ENCODE results near the gene SLC1A3.

SLC1A3 gene

GRCh38 chr5:36647046-36647445, 40.6 kb downstream of the SLC1A3 start:
- Histone ChIP-seq H3K4me3 (ENCODE audit: low read length) (no peak overlapping the region), H3K9ac (ENCODE audit: low read length) (no peak overlapping the region), H3K9me3 (ENCODE audit: control insufficient read depth, low read length) (no peaks in the 10 kb centered on the region), H3K27me3 (replicated peaks; ENCODE audit: control insufficient read depth, insufficient read depth, low read length) (no peaks in the 10 kb centered on the region), H3K36me3 (ENCODE audit: control insufficient read depth, insufficient read depth, low read length, severe bottlenecking) (peaks cover 3% of the 10 kb centered on the region), H3K4me1 (ENCODE audit: control insufficient read depth, insufficient read depth, low read length) (peaks cover 12% of the 10 kb centered on the region)
- no peak for DNase-seq (ENCODE audit: low read depth)

GRCh38 chr5:36648426-36648825, 42.0 kb downstream of the SLC1A3 start:
- Histone ChIP-seq H3K36me3 (ENCODE audit: control insufficient read depth, insufficient read depth, low read length, severe bottlenecking) (peaks cover 3% of the 10 kb centered on the region), H3K9me3 (ENCODE audit: control insufficient read depth, low read length) (no peaks in the 10 kb centered on the region), H3K4me3 (ENCODE audit: low read length) (no peak overlapping the region), H3K4me1 (ENCODE audit: control insufficient read depth, insufficient read depth, low read length) (peaks cover 22% of the 10 kb centered on the region), H3K27me3 (replicated peaks; ENCODE audit: control insufficient read depth, insufficient read depth, low read length) (no peaks in the 10 kb centered on the region), H3K9ac (ENCODE audit: low read length) (no peak overlapping the region)
- DNase-seq (ENCODE audit: low read depth) = no peak

GRCh38 chr5:36651761-36652685, 45.6 kb downstream of the SLC1A3 start:
- no peaks in the 10 kb centered on the region for H3K36me3 ChIP-seq (ENCODE audit: control insufficient read depth, insufficient read depth, low read length, severe bottlenecking)
- H3K27me3 ChIP-seq (replicated peaks; ENCODE audit: control insufficient read depth, insufficient read depth, low read length) = no peaks in the 10 kb centered on the region
- no peak overlapping the region for H3K4me3 ChIP-seq (ENCODE audit: low read length)
- H3K4me1 ChIP-seq (ENCODE audit: control insufficient read depth, insufficient read depth, low read length) = peaks cover 38% of the 10 kb centered on the region
- H3K9ac ChIP-seq (ENCODE audit: low read length) = no peak overlapping the region
- peak; percentile 18 for DNase-seq (ENCODE audit: low read depth)
- no peaks in the 10 kb centered on the region for H3K9me3 ChIP-seq (ENCODE audit: control insufficient read depth, low read length)

GRCh38 chr5:36653044-36653705, 46.8 kb downstream of the SLC1A3 start:
- Histone ChIP-seq H3K9ac (ENCODE audit: low read length) (no peak overlapping the region), H3K4me3 (ENCODE audit: low read length) (no peak overlapping the region), H3K36me3 (ENCODE audit: control insufficient read depth, insufficient read depth, low read length, severe bottlenecking) (no peaks in the 10 kb centered on the region), H3K9me3 (ENCODE audit: control insufficient read depth, low read length) (no peaks in the 10 kb centered on the region), H3K4me1 (ENCODE audit: control insufficient read depth, insufficient read depth, low read length) (peaks cover 47% of the 10 kb centered on the region), H3K27me3 (replicated peaks; ENCODE audit: control insufficient read depth, insufficient read depth, low read length) (no peaks in the 10 kb centered on the region)
- no peak for DNase-seq (ENCODE audit: low read depth)

- Histone ChIP-seq H3K27me3 (replicated peaks; ENCODE audit: control insufficient read depth, insufficient read depth, low read length) (no peaks in the 10 kb centered on the region), H3K4me3 (ENCODE audit: low read length) (no peak overlapping the region), H3K9me3 (ENCODE audit: control insufficient read depth, low read length) (no peaks in the 10 kb centered on the region), H3K9ac (ENCODE audit: low read length) (no peak overlapping the region), H3K4me1 (ENCODE audit: control insufficient read depth, insufficient read depth, low read length) (peaks cover 50% of the 10 kb centered on the region), H3K36me3 (ENCODE audit: control insufficient read depth, insufficient read depth, low read length, severe bottlenecking) (no peaks in the 10 kb centered on the region)
- DNase-seq (ENCODE audit: low read depth) = no peak
Measured at GRCh38 chr5:36654564-36654963, 48.2 kb downstream of the SLC1A3 start.

DNA sequence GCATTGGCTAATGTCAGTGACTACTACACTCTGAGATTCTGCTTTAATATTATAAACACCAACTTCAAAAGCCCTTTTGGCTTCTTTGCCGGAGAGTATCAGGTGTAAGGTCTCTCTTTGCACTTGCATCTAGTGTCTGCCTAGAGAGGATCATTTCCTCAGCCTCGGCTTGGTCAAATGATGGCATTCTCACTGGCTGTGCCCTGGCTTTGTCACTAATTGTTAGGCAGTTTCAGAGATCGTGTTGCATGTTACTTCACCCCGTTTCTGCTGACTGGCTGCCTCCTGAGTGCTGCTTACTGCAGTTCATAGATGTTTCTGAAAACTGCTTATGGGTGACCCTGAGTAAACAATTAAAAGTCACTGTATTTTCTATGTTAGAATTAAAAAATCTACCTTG, 48.8 kb downstream of the SLC1A3 start:
- Histone ChIP-seq H3K4me1 (ENCODE audit: control insufficient read depth, insufficient read depth, low read length) (peaks cover 50% of the 10 kb centered on the region), H3K4me3 (ENCODE audit: low read length) (no peak overlapping the region), H3K9ac (ENCODE audit: low read length) (no peak overlapping the region), H3K36me3 (ENCODE audit: control insufficient read depth, insufficient read depth, low read length, severe bottlenecking) (no peaks in the 10 kb centered on the region), H3K9me3 (ENCODE audit: control insufficient read depth, low read length) (no peaks in the 10 kb centered on the region), H3K27me3 (replicated peaks; ENCODE audit: control insufficient read depth, insufficient read depth, low read length) (no peaks in the 10 kb centered on the region)
- no peak for DNase-seq (ENCODE audit: low read depth)

DNA sequence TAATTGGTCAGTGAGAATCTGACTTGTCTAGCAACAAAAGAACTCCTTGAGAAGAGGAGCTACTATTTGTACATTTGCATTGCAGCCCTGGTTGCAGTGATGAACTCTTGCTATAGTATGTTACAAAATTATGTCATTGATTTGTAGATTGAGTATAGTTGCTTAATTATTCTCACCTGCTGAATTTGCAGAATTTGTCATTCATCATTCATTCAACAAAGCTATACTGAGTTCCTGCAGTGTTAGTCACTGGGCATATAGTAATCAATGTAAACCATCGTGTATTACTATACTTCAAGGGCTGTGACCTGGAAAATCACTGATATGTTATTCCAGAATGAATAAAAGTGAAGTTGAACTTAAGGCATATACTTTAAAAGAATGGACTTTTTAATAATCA, 50.1 kb downstream of the SLC1A3 start:
- DNase-seq (ENCODE audit: low read depth) = no peak
- Histone ChIP-seq H3K4me3 (ENCODE audit: low read length) (no peak overlapping the region), H3K4me1 (ENCODE audit: control insufficient read depth, insufficient read depth, low read length) (peaks cover 49% of the 10 kb centered on the region), H3K27me3 (replicated peaks; ENCODE audit: control insufficient read depth, insufficient read depth, low read length) (no peaks in the 10 kb centered on the region), H3K9me3 (ENCODE audit: control insufficient read depth, low read length) (no peaks in the 10 kb centered on the region), H3K9ac (ENCODE audit: low read length) (no peak overlapping the region), H3K36me3 (ENCODE audit: control insufficient read depth, insufficient read depth, low read length, severe bottlenecking) (peaks cover 4% of the 10 kb centered on the region)

- Histone ChIP-seq H3K9me3 (ENCODE audit: control insufficient read depth, low read length) (no peaks in the 10 kb centered on the region), H3K27me3 (replicated peaks; ENCODE audit: control insufficient read depth, insufficient read depth, low read length) (no peaks in the 10 kb centered on the region), H3K4me3 (ENCODE audit: low read length) (peak overlapping the region; percentile 34), H3K36me3 (ENCODE audit: control insufficient read depth, insufficient read depth, low read length, severe bottlenecking) (peaks cover 4% of the 10 kb centered on the region), H3K9ac (ENCODE audit: low read length) (no peak overlapping the region), H3K4me1 (ENCODE audit: control insufficient read depth, insufficient read depth, low read length) (peaks cover 39% of the 10 kb centered on the region)
- DNase-seq (ENCODE audit: low read depth) = peak; percentile 99
Measured at GRCh38 chr5:36657563-36657995, 51.2 kb downstream of the SLC1A3 start.

- Histone ChIP-seq H3K9ac (ENCODE audit: low read length) (peak overlapping the region; percentile 13), H3K4me3 (ENCODE audit: low read length) (peak overlapping the region; percentile 15), H3K9me3 (ENCODE audit: control insufficient read depth, low read length) (no peaks in the 10 kb centered on the region), H3K4me1 (ENCODE audit: control insufficient read depth, insufficient read depth, low read length) (peaks cover 35% of the 10 kb centered on the region), H3K27me3 (replicated peaks; ENCODE audit: control insufficient read depth, insufficient read depth, low read length) (no peaks in the 10 kb centered on the region), H3K36me3 (ENCODE audit: control insufficient read depth, insufficient read depth, low read length, severe bottlenecking) (peaks cover 4% of the 10 kb centered on the region)
- no peak for DNase-seq (ENCODE audit: low read depth)
Measured at GRCh38 chr5:36658038-36658756, 51.8 kb downstream of the SLC1A3 start.

DNA sequence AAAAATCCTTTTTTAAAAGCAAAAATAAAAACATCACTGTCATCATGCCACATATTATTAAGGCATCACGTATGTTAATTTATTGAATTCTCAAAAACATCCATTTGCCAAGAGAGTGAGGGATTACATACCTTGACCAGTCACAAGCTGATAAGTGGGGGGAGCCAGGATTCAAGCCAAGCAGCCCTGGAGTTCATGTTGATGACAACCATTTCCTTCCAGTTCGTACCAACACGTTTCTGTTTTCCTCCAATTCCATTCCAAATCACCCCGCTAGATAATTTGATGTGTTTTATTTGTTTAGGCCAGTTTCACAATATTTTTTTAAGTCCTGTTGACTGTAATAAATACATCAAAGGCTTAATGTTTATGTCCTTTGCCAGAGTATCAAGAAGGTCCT, 53.0 kb downstream of the SLC1A3 start:
- H3K4me1 ChIP-seq (ENCODE audit: control insufficient read depth, insufficient read depth, low read length) = peaks cover 34% of the 10 kb centered on the region
- no peak overlapping the region for H3K9ac ChIP-seq (ENCODE audit: low read length)
- H3K36me3 ChIP-seq (ENCODE audit: control insufficient read depth, insufficient read depth, low read length, severe bottlenecking) = peaks cover 4% of the 10 kb centered on the region
- no peak overlapping the region for H3K4me3 ChIP-seq (ENCODE audit: low read length)
- no peaks in the 10 kb centered on the region for H3K27me3 ChIP-seq (replicated peaks; ENCODE audit: control insufficient read depth, insufficient read depth, low read length)
- H3K9me3 ChIP-seq (ENCODE audit: control insufficient read depth, low read length) = no peaks in the 10 kb centered on the region
- DNase-seq (ENCODE audit: low read depth) = no peak
